ENCODE data around the gene SLC16A4. TPM values are rescaled to one million over a fixed set of nuclear protein-coding genes. Genes with fewer than 3 reads are reported as not detected.
"Not testable (repeated sequence)": the region's sequence is repeated elsewhere in the genome, so short reads cannot be mapped to it uniquely, and the experiment has no call there.

The SLC16A4 gene
- total RNA-seq, 1 donor from 2014 or later = 0.73 TPM

DNA sequence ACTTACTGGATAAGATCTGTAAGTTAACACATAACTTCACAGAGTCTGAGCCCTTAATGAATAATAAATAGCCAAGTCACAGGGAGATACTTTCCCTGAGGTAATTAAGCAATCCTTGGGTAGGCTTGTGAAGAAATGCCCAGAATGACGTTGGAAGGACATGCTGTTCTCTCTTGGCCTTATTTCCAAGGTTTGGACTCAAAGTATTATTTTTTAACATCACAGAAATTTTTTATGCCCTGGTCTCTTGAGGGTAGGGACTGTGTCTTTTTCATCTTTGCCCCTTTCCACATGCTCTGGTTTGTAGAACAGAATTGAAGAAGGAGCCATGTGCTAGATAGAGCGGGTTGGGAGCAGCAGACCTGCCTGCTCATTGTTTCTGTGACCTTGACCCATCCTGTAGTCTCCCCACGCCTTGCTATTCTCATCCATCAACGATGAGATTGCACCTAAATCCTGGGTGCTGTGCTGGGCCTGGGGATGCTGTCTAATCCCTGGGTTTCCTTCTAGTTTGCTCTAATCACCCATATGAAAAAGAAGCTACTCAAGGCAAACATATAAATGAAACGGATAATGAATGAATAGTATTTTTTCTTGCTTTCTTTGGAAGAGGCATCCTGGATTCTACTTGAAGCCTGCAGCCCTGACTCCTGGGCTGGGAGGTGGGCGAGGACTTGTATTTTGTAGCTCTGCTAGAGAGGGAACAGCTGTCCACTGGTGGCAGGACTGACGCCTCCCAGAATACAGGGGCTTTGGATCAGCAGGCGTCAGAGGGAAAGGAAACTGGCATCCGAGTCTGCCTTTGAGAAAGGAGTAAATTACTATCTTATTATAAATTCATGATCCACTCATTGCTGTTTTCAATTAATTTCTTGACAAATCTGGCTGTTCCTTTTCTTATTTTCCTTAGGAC is 34.1 kb upstream of the SLC16A4 start:
- Mint-ChIP-seq H3K4me1 (ENCODE audit: low read depth) (peaks cover 10% of the 10 kb centered on the region), H3K27ac (no peak overlapping the region), H3K4me3 (ENCODE audit: low read depth) (no peak overlapping the region), H3K27me3 (ENCODE audit: low read depth) (peaks cover 16% of the 10 kb centered on the region), H3K9me3 (no peaks in the 10 kb centered on the region), H3K36me3 (ENCODE audit: low read depth) (no peaks in the 10 kb centered on the region)
- intact Hi-C loops (cut with micrococcal nuclease) = no loop called here
- no peak for DNase-seq (ENCODE audit: low spot score)

DNA sequence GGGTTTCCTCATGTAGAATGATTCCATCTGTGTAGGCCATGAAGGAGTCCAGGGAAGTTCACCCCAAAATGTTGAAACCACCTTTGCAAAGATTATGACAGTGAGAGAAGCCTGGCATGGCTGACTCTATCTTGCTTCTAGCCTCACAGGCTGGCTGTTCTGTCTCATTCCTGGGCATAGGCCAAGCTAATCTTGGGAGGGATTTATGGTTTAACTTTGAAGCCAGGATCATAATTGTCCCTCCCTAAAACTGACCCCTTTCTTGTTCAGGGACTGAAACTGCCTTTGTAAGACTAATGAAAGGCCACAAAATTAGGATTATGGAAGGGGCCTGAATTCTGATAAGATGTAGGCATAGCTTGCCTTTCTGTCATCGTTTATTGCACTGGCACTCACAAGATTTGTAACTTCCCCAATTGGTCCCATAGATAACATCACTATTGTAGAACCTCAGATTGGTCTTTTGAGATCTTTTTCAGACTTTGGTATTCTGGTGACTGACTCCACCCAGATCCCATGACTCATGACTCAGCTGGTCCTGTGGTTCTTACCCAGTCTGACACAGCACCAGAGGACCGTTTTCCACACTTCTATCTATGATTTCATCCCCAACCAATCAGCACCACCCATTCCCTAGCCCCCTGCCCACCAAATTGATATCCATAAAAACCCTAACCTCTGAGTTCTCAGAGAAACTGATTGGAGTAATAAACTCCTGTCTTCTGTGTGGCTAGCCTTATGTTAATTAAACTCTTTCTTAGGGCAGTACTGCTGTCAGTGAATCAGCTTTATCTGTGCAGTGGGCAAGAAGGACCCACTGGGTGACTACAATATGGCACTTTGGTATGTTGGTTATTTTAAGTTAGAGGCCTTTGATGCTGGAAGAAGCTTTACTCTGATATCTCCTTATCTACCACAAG is 30.3 kb upstream of the SLC16A4 start:
- Mint-ChIP-seq H3K36me3 (ENCODE audit: low read depth) (no peaks in the 10 kb centered on the region), H3K4me3 (ENCODE audit: low read depth) (no peak overlapping the region), H3K27ac (no peak overlapping the region), H3K27me3 (ENCODE audit: low read depth) (peaks cover 10% of the 10 kb centered on the region), H3K9me3 (no peaks in the 10 kb centered on the region), H3K4me1 (ENCODE audit: low read depth) (peaks cover 10% of the 10 kb centered on the region)
- DNase-seq (ENCODE audit: low spot score) = no peak
- intact Hi-C loops (cut with micrococcal nuclease) = no loop called here

DNA sequence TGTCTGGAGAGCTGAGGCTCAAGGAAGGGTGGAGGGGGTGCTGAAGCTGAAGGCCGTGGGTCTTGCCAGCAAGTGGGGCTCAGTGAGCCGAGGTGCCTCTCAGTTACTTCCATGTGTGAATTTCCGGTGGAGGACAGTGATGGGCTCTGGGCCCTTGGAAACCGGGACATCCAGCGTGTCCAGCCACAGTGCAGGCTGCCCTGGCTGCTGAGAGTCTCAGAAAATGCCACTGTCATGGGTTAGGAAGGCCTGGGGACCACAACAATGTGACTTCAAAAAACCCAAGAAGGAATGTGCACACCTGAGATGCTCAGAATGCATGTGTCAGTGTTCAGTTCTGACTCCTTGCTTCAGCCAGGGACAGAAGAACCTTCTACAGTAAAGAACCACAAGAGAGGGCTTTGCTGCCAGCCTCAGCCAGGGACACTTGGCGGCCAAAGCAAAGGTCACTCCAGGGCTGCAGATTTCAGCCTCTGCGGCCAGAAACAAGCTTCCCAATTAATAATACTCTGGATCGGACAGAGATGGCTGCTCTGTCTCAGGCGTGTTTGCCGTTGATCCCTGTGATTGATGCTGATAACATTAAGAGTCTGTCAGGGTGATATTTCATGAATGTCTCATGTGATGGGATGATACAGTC is 29.3 kb upstream of the SLC16A4 start:
- intact Hi-C loops (cut with micrococcal nuclease) = no loop called here
- H3K4me3 Mint-ChIP-seq (ENCODE audit: low read depth) = no peak overlapping the region
- H3K4me1 Mint-ChIP-seq (ENCODE audit: low read depth) = peaks cover 10% of the 10 kb centered on the region
- no peak for DNase-seq (ENCODE audit: low spot score)
- no peaks in the 10 kb centered on the region for H3K36me3 Mint-ChIP-seq (ENCODE audit: low read depth)
- peaks cover 8% of the 10 kb centered on the region for H3K27me3 Mint-ChIP-seq (ENCODE audit: low read depth)
- no peak overlapping the region for H3K27ac Mint-ChIP-seq
- no peaks in the 10 kb centered on the region for H3K9me3 Mint-ChIP-seq

DNA sequence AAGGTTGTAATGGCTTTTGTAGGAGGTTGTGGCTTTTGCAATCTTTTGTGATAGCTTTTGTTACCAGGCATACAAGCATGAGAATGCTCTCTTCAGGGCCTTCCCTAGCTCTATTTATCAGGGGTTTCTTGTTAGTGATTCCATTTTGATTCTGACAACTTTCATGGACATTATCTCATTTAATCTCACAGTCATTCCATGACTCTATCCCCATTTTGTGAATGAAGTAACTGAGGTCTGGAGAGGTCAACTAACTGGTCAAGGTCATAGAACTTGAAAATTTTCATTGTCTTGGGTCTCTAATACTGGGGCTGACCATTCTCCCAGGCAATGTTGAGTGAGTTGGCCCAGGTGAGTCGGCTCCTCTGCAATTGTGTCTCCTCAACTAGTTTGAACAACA is 27.9 kb upstream of the SLC16A4 start:
- H3K9me3 Mint-ChIP-seq = no peaks in the 10 kb centered on the region

DNA sequence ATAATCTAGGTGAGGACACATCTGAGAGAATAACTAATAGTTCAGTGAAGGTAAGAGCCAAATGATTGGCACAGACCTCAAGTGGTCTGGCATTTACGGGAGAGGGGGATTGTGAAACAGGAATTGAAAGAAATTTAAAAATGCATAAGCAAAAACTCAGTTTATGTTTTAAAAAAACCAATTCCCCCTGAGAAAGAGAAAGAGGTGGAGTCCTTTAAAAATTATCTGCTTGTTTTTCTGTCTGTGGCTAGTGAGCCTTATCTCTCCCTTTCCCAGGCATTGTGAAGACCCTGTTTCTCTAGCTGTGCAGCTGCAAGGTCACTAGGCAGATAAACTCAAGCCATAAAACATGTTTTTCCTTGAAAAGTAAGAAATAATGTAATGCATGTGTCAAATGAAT is 22.2 kb upstream of the SLC16A4 start:
- H3K4me3 Mint-ChIP-seq (ENCODE audit: low read depth); H3K36me3 Mint-ChIP-seq (ENCODE audit: low read depth); DNase-seq (ENCODE audit: low spot score); H3K9me3 Mint-ChIP-seq; intact Hi-C loops (cut with micrococcal nuclease); H3K27me3 Mint-ChIP-seq (ENCODE audit: low read depth); H3K27ac Mint-ChIP-seq; H3K4me1 Mint-ChIP-seq (ENCODE audit: low read depth): not testable (repeated sequence)

More for the DNA sequence above, 27.9 kb upstream of the SLC16A4 start:
- Mint-ChIP-seq H3K27me3 (ENCODE audit: low read depth) (peaks cover 3% of the 10 kb centered on the region), H3K4me1 (ENCODE audit: low read depth) (peaks cover 10% of the 10 kb centered on the region), H3K27ac (no peak overlapping the region), H3K4me3 (ENCODE audit: low read depth) (no peak overlapping the region), H3K36me3 (ENCODE audit: low read depth) (no peaks in the 10 kb centered on the region)
- intact Hi-C loops (cut with micrococcal nuclease) = no loop called here
- DNase-seq (ENCODE audit: low spot score) = no peak

DNA sequence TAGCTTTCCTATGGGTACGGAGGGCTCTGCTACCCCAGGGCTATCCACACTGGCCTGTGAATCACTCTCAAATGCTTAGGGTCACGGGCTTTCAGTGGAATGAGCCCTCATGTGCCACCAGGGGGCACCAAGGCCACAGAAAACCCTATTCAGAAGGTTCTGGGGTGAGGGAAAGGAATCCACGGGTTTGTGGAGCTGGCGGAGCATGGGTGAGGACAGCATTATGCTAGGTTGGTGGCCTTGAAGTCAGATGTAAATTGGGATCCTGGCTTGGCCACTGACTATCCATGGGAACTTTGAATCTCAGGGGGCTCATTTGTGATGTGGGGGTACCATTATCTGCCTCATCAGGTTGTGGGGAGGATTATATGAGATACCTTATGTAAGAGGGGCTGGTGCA is 21.8 kb upstream of the SLC16A4 start:
- H3K4me3 Mint-ChIP-seq (ENCODE audit: low read depth) = no peak overlapping the region
- H3K36me3 Mint-ChIP-seq (ENCODE audit: low read depth) = peaks cover 3% of the 10 kb centered on the region

DNA sequence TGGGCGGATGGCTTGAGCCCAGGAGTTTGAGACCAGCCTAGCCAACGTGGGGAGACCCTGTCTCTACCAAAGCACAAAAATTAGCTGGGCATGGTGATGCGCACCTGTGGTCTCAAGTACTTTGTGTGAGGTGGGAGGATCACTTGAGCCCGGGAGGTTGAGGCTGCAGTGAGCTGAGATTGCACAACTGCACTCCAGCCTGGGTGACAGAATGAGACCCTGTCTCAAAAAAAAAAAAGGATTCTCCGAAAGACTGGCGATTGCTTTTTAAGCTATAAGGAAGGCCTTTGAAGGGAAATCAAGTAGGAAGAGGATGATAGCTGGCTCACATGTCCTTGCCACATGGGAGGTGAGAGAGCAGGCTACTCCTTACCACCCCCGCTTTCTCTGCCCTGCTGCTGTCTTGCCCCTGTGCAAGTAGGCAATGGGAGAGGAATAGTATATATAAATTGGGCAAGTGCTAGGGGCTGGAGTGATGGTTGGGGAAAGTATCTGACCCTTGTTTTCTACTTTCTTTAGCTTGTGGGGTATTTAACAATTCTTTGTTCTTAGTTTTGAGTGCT is 20.4 kb upstream of the SLC16A4 start:
- Mint-ChIP-seq H3K36me3 (ENCODE audit: low read depth) (peaks cover 6% of the 10 kb centered on the region), H3K4me3 (ENCODE audit: low read depth) (no peak overlapping the region), H3K27ac (no peak overlapping the region), H3K27me3 (ENCODE audit: low read depth) (no peaks in the 10 kb centered on the region), H3K4me1 (ENCODE audit: low read depth) (peaks cover 13% of the 10 kb centered on the region), H3K9me3 (no peaks in the 10 kb centered on the region)
- no peak for DNase-seq (ENCODE audit: low spot score)
- intact Hi-C loops (cut with micrococcal nuclease) = no loop called here

More for the DNA sequence above, 21.8 kb upstream of the SLC16A4 start:
- Mint-ChIP-seq H3K4me1 (ENCODE audit: low read depth) (peaks cover 11% of the 10 kb centered on the region), H3K27ac (no peak overlapping the region), H3K27me3 (ENCODE audit: low read depth) (no peaks in the 10 kb centered on the region), H3K9me3 (no peaks in the 10 kb centered on the region)
- DNase-seq (ENCODE audit: low spot score) = peak; percentile 37
- intact Hi-C loops (cut with micrococcal nuclease) = loop anchor here (1.0 kb wide), 2 partner anchors 48 to 84 kb away; no protein-coding TSS in a partner anchor

DNA sequence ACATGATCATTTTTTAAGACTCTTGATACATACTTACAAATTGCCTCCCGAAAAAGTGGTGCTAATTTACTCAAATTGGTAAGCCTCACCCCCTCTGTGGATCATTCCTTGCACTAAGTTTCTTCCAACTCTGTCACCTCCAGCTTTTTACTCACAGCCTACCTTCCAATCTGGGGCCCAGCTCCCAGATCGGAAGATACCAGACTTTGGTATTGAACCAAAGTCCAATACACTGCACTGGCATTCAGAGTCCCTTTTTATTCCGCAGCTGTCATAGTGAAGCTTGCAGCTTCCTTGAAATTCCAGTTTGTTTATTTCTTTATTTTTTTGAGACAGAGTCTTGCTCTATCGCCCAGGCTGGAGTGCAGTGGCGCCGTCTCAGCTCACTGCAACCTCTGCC is 18.5 kb upstream of the SLC16A4 start:
- H3K36me3 Mint-ChIP-seq (ENCODE audit: low read depth) = peaks cover 12% of the 10 kb centered on the region
- peak overlapping the region; percentile 40 for H3K4me3 Mint-ChIP-seq (ENCODE audit: low read depth)
- peaks cover 16% of the 10 kb centered on the region for H3K4me1 Mint-ChIP-seq (ENCODE audit: low read depth)
- DNase-seq (ENCODE audit: low spot score) = no peak
- no peaks in the 10 kb centered on the region for H3K27me3 Mint-ChIP-seq (ENCODE audit: low read depth)
- no peak overlapping the region for H3K27ac Mint-ChIP-seq
- no peaks in the 10 kb centered on the region for H3K9me3 Mint-ChIP-seq
- intact Hi-C loops (cut with micrococcal nuclease) = loop anchor here (2.0 kb wide), 1 partner anchor 207 kb away; no protein-coding TSS in a partner anchor

DNA sequence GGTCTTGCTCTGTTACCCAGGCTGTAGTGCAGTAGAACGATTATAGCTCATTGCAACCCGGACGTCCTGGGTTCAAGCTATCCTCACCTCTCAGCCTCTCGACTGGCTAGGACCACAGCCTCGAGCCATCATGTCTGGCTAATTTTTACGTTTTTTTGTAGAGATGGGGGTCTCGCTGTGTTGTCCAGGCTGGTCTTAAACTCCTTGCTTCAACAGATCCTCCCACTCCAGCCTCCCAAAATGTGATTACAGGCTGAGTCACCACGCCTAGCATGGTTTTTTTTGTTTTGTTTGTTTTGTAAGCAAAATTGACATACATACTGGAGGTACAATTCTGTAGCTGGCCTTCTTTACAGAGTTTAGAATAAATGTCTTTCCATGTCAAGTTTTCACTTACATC is 17.7 kb upstream of the SLC16A4 start:
- peaks cover 16% of the 10 kb centered on the region for H3K4me1 Mint-ChIP-seq (ENCODE audit: low read depth)
- H3K27me3 Mint-ChIP-seq (ENCODE audit: low read depth) = no peaks in the 10 kb centered on the region
- no peak for DNase-seq (ENCODE audit: low spot score)
- H3K36me3 Mint-ChIP-seq (ENCODE audit: low read depth) = peaks cover 20% of the 10 kb centered on the region
- peak overlapping the region; percentile 96 for H3K4me3 Mint-ChIP-seq (ENCODE audit: low read depth)
- peak overlapping the region; percentile 24 for H3K27ac Mint-ChIP-seq
- no peaks in the 10 kb centered on the region for H3K9me3 Mint-ChIP-seq
- intact Hi-C loops (cut with micrococcal nuclease) = loop anchor here (2.0 kb wide), 1 partner anchor 206 kb away; no protein-coding TSS in a partner anchor

DNA sequence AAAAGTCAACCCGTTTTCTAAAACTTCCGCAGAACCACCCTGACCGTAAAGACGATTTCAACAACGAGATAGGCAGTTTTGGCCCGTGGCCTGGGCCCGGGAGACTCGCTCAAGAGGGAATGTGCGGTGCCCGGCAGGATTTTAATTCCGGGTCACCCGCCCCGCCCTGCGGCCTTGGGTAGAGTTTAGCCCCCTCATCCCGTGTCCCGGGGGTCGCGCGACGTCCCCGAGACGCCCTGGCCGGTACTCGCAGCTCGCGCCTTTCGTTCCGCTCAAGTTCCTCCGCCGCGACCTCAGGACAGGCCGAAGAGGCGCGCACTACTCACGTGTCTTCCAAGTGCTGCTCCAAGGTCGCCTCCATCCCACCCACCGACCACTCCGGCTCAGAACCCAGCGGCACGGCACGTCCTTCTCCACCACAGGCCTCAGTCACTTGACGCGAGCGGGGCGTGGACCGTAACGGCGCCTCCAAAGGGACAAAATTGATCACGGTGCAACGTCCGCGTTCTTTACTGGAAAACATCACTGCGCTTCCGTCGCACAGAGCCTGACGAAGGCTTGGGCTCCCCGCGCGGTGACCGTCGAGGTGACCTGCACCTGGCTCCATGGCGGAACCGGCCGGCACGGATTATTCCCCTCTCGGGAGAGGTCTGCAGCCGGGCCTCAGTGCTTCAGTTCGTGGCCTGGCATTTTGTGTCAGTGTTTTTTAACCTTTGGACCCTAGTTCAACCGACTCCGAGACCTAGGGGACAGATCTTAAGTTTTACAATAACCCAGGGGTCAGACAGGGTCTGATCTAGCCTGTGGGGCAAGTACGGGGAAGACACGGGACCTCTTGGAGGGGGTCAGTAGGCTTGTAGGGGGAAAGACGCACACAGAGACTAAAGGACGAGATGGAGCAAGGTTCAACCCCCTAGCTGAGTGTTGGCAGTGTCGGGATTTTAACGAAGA is 16.7 kb upstream of the SLC16A4 start, which contains the start of gene LAMTOR5:
Gene LAMTOR5 (minus strand): TSS at position 435 of the 951 bp plus-strand sequence. CDS start 74 bp downstream, at position 361.
- Mint-ChIP-seq H3K4me3 (ENCODE audit: low read depth) (peak within 1 kb of the TSS; percentile 96), H3K9me3 (no peaks in the 10 kb centered on the region), H3K4me1 (ENCODE audit: low read depth) (peaks cover 16% of the 10 kb centered on the region), H3K27ac (peak within 1 kb of the TSS; percentile 97), H3K36me3 (ENCODE audit: low read depth) (peaks cover 24% of the 10 kb centered on the region), H3K27me3 (ENCODE audit: low read depth) (no peaks in the 10 kb centered on the region)
- intact Hi-C loops (cut with micrococcal nuclease) = loop anchor here (1.0 to 2.0 kb wide), 3 partner anchors 69 to 205 kb away; partner anchors contain the start of gene KCNC4
- DNase-seq (ENCODE audit: low spot score) = peak; percentile 90

DNA sequence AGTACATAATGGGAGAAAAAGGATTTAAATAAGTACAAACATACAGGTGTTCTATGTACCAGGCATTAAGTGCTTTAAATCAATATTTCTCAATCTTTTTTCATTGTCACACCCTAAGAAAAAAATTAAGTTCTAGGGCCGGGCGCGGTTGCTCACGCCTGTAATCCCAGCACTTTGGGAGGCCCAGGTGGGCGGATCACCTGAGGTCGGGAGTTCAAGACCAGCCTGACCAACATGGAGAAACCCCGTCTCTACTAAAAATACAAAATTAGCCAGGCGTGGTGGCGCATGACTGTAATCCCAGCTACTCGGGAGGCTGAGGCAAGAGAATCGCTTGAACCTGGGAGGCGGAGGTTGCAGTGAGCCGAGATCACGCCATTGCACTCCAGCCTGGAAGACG is 15.6 kb upstream of the SLC16A4 start:
- H3K4me3 Mint-ChIP-seq (ENCODE audit: low read depth) = peak overlapping the region; percentile 96
- intact Hi-C loops (cut with micrococcal nuclease); H3K9me3 Mint-ChIP-seq: not testable (repeated sequence)

More for the DNA sequence above, 15.6 kb upstream of the SLC16A4 start:
- peak overlapping the region; percentile 97 for H3K27ac Mint-ChIP-seq
- H3K4me1 Mint-ChIP-seq (ENCODE audit: low read depth) = peaks cover 16% of the 10 kb centered on the region
- H3K27me3 Mint-ChIP-seq (ENCODE audit: low read depth); DNase-seq (ENCODE audit: low spot score): not testable (repeated sequence)
- H3K36me3 Mint-ChIP-seq (ENCODE audit: low read depth) = peaks cover 32% of the 10 kb centered on the region
